PC-9 (cell line): Measurements from ENCODE around the gene ANKS1B.

Source experiments
- EZH2 ChIP-seq: fragments of 200-600 bp; sonication (generic); IDR thresholded peaks from 2 replicates; pipeline ENCODE4 v1.8.0; 2017; ENCODE audit warnings: antibody characterized with exemption, low read depth
- TF ChIP-seq, protein P1 (sequence below): fragments of 200-600 bp; sonication (generic); conservative IDR thresholded peaks from 2 replicates; pipeline ENCODE4 v1.6.1; 2017; ENCODE audit warnings: mixed run types, antibody characterized with exemption, mild to moderate bottlenecking, moderate library complexity

DNA sequence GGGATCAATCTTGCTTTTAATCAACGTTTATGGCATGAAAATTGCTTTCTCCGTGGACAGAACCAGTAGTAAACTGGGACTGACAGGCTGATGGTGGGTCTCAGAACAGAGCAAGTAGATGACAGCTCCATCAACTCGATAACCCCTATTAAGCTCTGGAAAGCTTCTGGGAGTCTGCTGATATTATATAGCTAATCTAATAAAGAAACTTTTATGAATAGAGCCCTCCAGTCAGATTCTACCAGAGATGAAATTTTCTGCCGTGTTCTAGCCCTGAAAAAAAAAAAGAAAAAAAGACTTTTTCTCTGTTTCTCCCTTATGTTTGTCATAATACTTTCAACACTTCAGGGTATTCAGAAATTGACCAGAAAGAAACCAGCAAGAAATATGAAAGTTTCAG, 1168.0 kb downstream of the ANKS1B start:
- TF ChIP-seq, protein P1, sequence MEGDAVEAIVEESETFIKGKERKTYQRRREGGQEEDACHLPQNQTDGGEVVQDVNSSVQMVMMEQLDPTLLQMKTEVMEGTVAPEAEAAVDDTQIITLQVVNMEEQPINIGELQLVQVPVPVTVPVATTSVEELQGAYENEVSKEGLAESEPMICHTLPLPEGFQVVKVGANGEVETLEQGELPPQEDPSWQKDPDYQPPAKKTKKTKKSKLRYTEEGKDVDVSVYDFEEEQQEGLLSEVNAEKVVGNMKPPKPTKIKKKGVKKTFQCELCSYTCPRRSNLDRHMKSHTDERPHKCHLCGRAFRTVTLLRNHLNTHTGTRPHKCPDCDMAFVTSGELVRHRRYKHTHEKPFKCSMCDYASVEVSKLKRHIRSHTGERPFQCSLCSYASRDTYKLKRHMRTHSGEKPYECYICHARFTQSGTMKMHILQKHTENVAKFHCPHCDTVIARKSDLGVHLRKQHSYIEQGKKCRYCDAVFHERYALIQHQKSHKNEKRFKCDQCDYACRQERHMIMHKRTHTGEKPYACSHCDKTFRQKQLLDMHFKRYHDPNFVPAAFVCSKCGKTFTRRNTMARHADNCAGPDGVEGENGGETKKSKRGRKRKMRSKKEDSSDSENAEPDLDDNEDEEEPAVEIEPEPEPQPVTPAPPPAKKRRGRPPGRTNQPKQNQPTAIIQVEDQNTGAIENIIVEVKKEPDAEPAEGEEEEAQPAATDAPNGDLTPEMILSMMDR = no peak
- TF ChIP-seq EZH2 = no peak
